GM19238 (cell line): Measurements from ENCODE around the gene PLCL1.
A peak's percentile ranks its signal among the peaks of the same experiment; 100 is the strongest.

ENCODE experiments used
- DNase-seq: peaks from one replicate; pipeline ENCODE4 v3.0.0; 2011; ENCODE audit warnings: low spot score; ENCODE audit not compliant: insufficient read length

The PLCL1 gene

GRCh38 chr2:197804049-197804757 lies at the start of gene PLCL1:
PLCL1 (plus strand) TSS chr2:197804593.
- peak; percentile 87 for DNase-seq

- DNase-seq = no peak
Measured at GRCh38 chr2:197759013-197759412, 45.4 kb upstream of the PLCL1 start.

- no peak for DNase-seq
Measured at GRCh38 chr2:197759625-197760292, 44.6 kb upstream of the PLCL1 start.

- DNase-seq = no peak
Measured at GRCh38 chr2:197760293-197760657, 44.1 kb upstream of the PLCL1 start.

- DNase-seq = no peak
Measured at GRCh38 chr2:197777823-197778407, 26.5 kb upstream of the PLCL1 start.

GRCh38 chr2:197779261-197779660 lies 25.1 kb upstream of the PLCL1 start:
- DNase-seq = no peak

GRCh38 chr2:197782126-197782525 lies 22.3 kb upstream of the PLCL1 start:
- no peak for DNase-seq

GRCh38 chr2:197784956-197785941 lies 19.1 kb upstream of the PLCL1 start, which contains the start of gene BOLL:
BOLL (minus strand) TSS chr2:197785319; CDS start chr2:197781850, 3,469 bp downstream.
- DNase-seq = no peak

- peak; percentile 34 for DNase-seq
Measured at GRCh38 chr2:197786010-197786877, 18.1 kb upstream of the PLCL1 start.

- no peak for DNase-seq
Measured at GRCh38 chr2:197793456-197793855, 10.9 kb upstream of the PLCL1 start.

GRCh38 chr2:197795277-197795676 lies 9.1 kb upstream of the PLCL1 start:
- DNase-seq = no peak

- no peak for DNase-seq
Measured at GRCh38 chr2:197798187-197798586, 6.2 kb upstream of the PLCL1 start.

- DNase-seq = no peak
Measured at GRCh38 chr2:197799068-197799467, 5.3 kb upstream of the PLCL1 start.

GRCh38 chr2:197800091-197800490 lies 4.3 kb upstream of the PLCL1 start:
- no peak for DNase-seq

- DNase-seq = no peak
Measured at GRCh38 chr2:197801033-197801432, 3.4 kb upstream of the PLCL1 start.

GRCh38 chr2:197803033-197803444 lies 1.4 kb upstream of the PLCL1 start:
- no peak for DNase-seq

GRCh38 chr2:197804758-197805714 lies 643 bp downstream of the PLCL1 start:
- no peak for DNase-seq

GRCh38 chr2:197805715-197806633 lies 1.6 kb downstream of the PLCL1 start:
- DNase-seq = no peak
